Subcutaneous abdominal adipose tissue (tissue), 5 donors: Measurements from ENCODE around the gene MRPS6.

Experiments
- H3K27ac ChIP-seq: one replicate; pipeline ENCODE4 v1.7.0; 2013; ENCODE audit warnings: low read depth, mild to moderate bottlenecking, inconsistent platforms, low read length, moderate library complexity
- H3K27me3 ChIP-seq, 5 donors: one replicate each; pipeline ENCODE4 v1.7.0; 2013; ENCODE audit warnings: low read length in 5 of 5, inconsistent platforms in 1 of 5; ENCODE audit not compliant: control insufficient read depth in 5 of 5, insufficient read depth in 4 of 5
- H3K36me3 ChIP-seq, 5 donors: one replicate each; pipeline ENCODE4 v1.7.0; 2013; ENCODE audit warnings: low read length in 5 of 5; ENCODE audit not compliant: control insufficient read depth in 5 of 5, insufficient read depth in 5 of 5
- H3K4me1 ChIP-seq, 5 donors: one replicate each; pipeline ENCODE4 v1.7.0; 2013; ENCODE audit warnings: low read length in 5 of 5, mild to moderate bottlenecking in 3 of 5, moderate library complexity in 1 of 5; ENCODE audit not compliant: control insufficient read depth in 5 of 5, insufficient read depth in 5 of 5
- H3K4me3 ChIP-seq, 5 donors: one replicate each; pipeline ENCODE4 v1.7.0; 2013; ENCODE audit warnings: low read length in 5 of 5, low read depth in 1 of 5
- H3K9ac ChIP-seq, 5 donors: one replicate each; pipeline ENCODE4 v1.7.0; 2013; ENCODE audit warnings: low read length in 5 of 5, mild to moderate bottlenecking in 4 of 5, moderate library complexity in 3 of 5
- H3K9me3 ChIP-seq, 5 donors: one replicate each; pipeline ENCODE4 v1.7.0; 2013; ENCODE audit warnings: low read length in 5 of 5; ENCODE audit not compliant: control insufficient read depth in 5 of 5
- donor health status: healthy.
- donor health status: healthy.
- donor health status: healthy.
- donor health status: healthy.
- donor health status: healthy.

Gene MRPS6

GRCh38 chr21:34078915-34079314, 5.5 kb downstream of the MRPS6 start:
- Histone ChIP-seq H3K4me1 (peaks cover 0 to 75% (median 59%) of the 10 kb centered on the region in 5 donors), H3K27ac (peak overlapping the region; percentile 39), H3K4me3 (no peak overlapping the region)

GRCh38 chr21:34080710-34081109, 7.3 kb downstream of the MRPS6 start:
- Histone ChIP-seq H3K36me3 (peaks cover 0 to 4% (median 3%) of the 10 kb centered on the region in 5 donors), H3K9ac (no peak overlapping the region), H3K4me3 (no peak overlapping the region), H3K27ac (no peak overlapping the region), H3K4me1 (peaks cover 0 to 65% (median 43%) of the 10 kb centered on the region in 5 donors), H3K9me3 (no peaks in the 10 kb centered on the region), H3K27me3 (no peaks in the 10 kb centered on the region)

More at GRCh38 chr21:34078915-34079314, 5.5 kb downstream of the MRPS6 start:
- Histone ChIP-seq H3K27me3 (no peaks in the 10 kb centered on the region), H3K9ac (no peak overlapping the region), H3K9me3 (no peaks in the 10 kb centered on the region), H3K36me3 (peaks cover 0 to 4% (median 0%) of the 10 kb centered on the region in 5 donors)

GRCh38 chr21:34082769-34083168, 9.4 kb downstream of the MRPS6 start:
- Histone ChIP-seq H3K4me3 (no peak overlapping the region), H3K36me3 (peaks cover 0 to 4% (median 3%) of the 10 kb centered on the region in 5 donors), H3K9ac (no peak overlapping the region), H3K9me3 (no peaks in the 10 kb centered on the region), H3K4me1 (peaks cover 0 to 56% (median 29%) of the 10 kb centered on the region in 5 donors), H3K27me3 (no peaks in the 10 kb centered on the region), H3K27ac (no peak overlapping the region)

- H3K36me3 ChIP-seq, result peaks cover 0 to 4% (median 3%) of the 10 kb centered on the region in 5 donors
- H3K9me3 ChIP-seq, result no peaks in the 10 kb centered on the region
- no peak overlapping the region for H3K27ac ChIP-seq
- H3K4me3 ChIP-seq, result no peak overlapping the region
- peaks cover 0 to 53% (median 29%) of the 10 kb centered on the region in 5 donors for H3K4me1 ChIP-seq
- no peak overlapping the region for H3K9ac ChIP-seq
- no peaks in the 10 kb centered on the region for H3K27me3 ChIP-seq
Observed at GRCh38 chr21:34083357-34083756, 10.0 kb downstream of the MRPS6 start.

- H3K36me3 ChIP-seq, result peaks cover 0 to 4% (median 3%) of the 10 kb centered on the region in 5 donors
- H3K27ac ChIP-seq, result no peak overlapping the region
- H3K27me3 ChIP-seq, result no peaks in the 10 kb centered on the region
- H3K9ac ChIP-seq, result no peak overlapping the region
- no peaks in the 10 kb centered on the region for H3K9me3 ChIP-seq
- peaks cover 0 to 36% (median 13%) of the 10 kb centered on the region in 5 donors for H3K4me1 ChIP-seq
- no peak overlapping the region for H3K4me3 ChIP-seq
Observed at GRCh38 chr21:34085129-34085528, 11.8 kb downstream of the MRPS6 start.

- peaks cover 0 to 3% (median 0%) of the 10 kb centered on the region in 5 donors for H3K36me3 ChIP-seq
- no peaks in the 10 kb centered on the region for H3K9me3 ChIP-seq
- no peak overlapping the region for H3K27ac ChIP-seq
- no peak overlapping the region for H3K9ac ChIP-seq
- H3K27me3 ChIP-seq, result no peaks in the 10 kb centered on the region
- H3K4me1 ChIP-seq, result peaks cover 0 to 31% (median 8%) of the 10 kb centered on the region in 5 donors
- H3K4me3 ChIP-seq, result no peak overlapping the region
Observed at GRCh38 chr21:34086887-34087306, 13.5 kb downstream of the MRPS6 start.

GRCh38 chr21:34088752-34089151, 15.4 kb downstream of the MRPS6 start:
- no peaks in the 10 kb centered on the region for H3K27me3 ChIP-seq
- H3K27ac ChIP-seq, result no peak overlapping the region
- H3K36me3 ChIP-seq, result peaks cover 0 to 3% (median 0%) of the 10 kb centered on the region in 5 donors
- H3K4me3 ChIP-seq, result no peak overlapping the region
- peaks cover 0 to 27% (median 8%) of the 10 kb centered on the region in 5 donors for H3K4me1 ChIP-seq
- H3K9me3 ChIP-seq, result no peaks in the 10 kb centered on the region
- H3K9ac ChIP-seq, result no peak overlapping the region

- Histone ChIP-seq H3K27ac (no peak overlapping the region), H3K9me3 (no peaks in the 10 kb centered on the region), H3K4me1 (peaks cover 0 to 25% (median 12%) of the 10 kb centered on the region in 5 donors), H3K36me3 (peaks cover 5 to 13% (median 11%) of the 10 kb centered on the region in 5 donors), H3K4me3 (no peak overlapping the region), H3K9ac (no peak overlapping the region), H3K27me3 (no peaks in the 10 kb centered on the region)
Observed at GRCh38 chr21:34091032-34091431, 17.7 kb downstream of the MRPS6 start.

GRCh38 chr21:34091607-34092006, 18.2 kb downstream of the MRPS6 start:
- peaks cover 0 to 25% (median 14%) of the 10 kb centered on the region in 5 donors for H3K4me1 ChIP-seq
- H3K36me3 ChIP-seq, result peaks cover 5 to 19% (median 16%) of the 10 kb centered on the region in 5 donors
- no peak overlapping the region for H3K27ac ChIP-seq

GRCh38 chr21:34092262-34092921, 19.0 kb downstream of the MRPS6 start:
- Histone ChIP-seq H3K36me3 (peaks cover 5 to 22% (median 19%) of the 10 kb centered on the region in 5 donors), H3K9me3 (no peaks in the 10 kb centered on the region), H3K27me3 (no peaks in the 10 kb centered on the region), H3K27ac (no peak overlapping the region), H3K9ac (no peak overlapping the region), H3K4me1 (peaks cover 0 to 23% (median 14%) of the 10 kb centered on the region in 5 donors), H3K4me3 (no peak overlapping the region)

More at GRCh38 chr21:34091607-34092006, 18.2 kb downstream of the MRPS6 start:
- Histone ChIP-seq H3K9ac (no peak overlapping the region), H3K27me3 (no peaks in the 10 kb centered on the region), H3K4me3 (no peak overlapping the region), H3K9me3 (no peaks in the 10 kb centered on the region)
